ENCODE data around the gene STXBP1.
"Not testable (repeated sequence)": the region's sequence is repeated elsewhere in the genome, so short reads cannot be mapped to it uniquely, and the experiment has no call there.

Gene STXBP1

GRCh38 chr9:127575875-127576778, 36.0 kb upstream of the STXBP1 start:
- Histone ChIP-seq H3K27ac (no peak overlapping the region), H3K9me3 (ENCODE audit: severe bottlenecking) (no peaks in the 10 kb centered on the region), H3K27me3 (ENCODE audit: insufficient read depth, low read depth, severe bottlenecking) (no peaks in the 10 kb centered on the region), H3K4me3 (ENCODE audit: low read depth, low read length) (no peak overlapping the region), H3K36me3 (no peaks in the 10 kb centered on the region)
- no peak for DNase-seq
- TF ChIP-seq CTCF (IDR thresholded peaks at IDR 0.05; ENCODE audit: low read depth, low read length): no peak

GRCh38 chr9:127577194-127577593, 34.9 kb upstream of the STXBP1 start:
- not testable (repeated sequence) for H3K27ac ChIP-seq; H3K4me3 ChIP-seq (ENCODE audit: low read depth, low read length); H3K27me3 ChIP-seq (ENCODE audit: insufficient read depth, low read depth, severe bottlenecking); H3K36me3 ChIP-seq; DNase-seq; H3K9me3 ChIP-seq (ENCODE audit: severe bottlenecking)

- no peaks in the 10 kb centered on the region for H3K27me3 ChIP-seq (ENCODE audit: insufficient read depth, low read depth, severe bottlenecking)
- peak overlapping the region; percentile 92 for H3K27ac ChIP-seq
- H3K4me3 ChIP-seq (ENCODE audit: low read depth, low read length): peak overlapping the region; percentile 34
- no peaks in the 10 kb centered on the region for H3K9me3 ChIP-seq (ENCODE audit: severe bottlenecking)
- no peaks in the 10 kb centered on the region for H3K36me3 ChIP-seq
- no peak for DNase-seq
- no peak for TF ChIP-seq CTCF (IDR thresholded peaks at IDR 0.05; ENCODE audit: low read depth, low read length)
Measured at GRCh38 chr9:127578627-127578951, 33.5 kb upstream of the STXBP1 start.

GRCh38 chr9:127578952-127579853, 32.9 kb upstream of the STXBP1 start:
- peak; percentile 96 for DNase-seq
- peak overlapping the region; percentile 92 for H3K27ac ChIP-seq

GRCh38 chr9:127580366-127580765, 31.7 kb upstream of the STXBP1 start:
- H3K27ac ChIP-seq: no peak overlapping the region
- TF ChIP-seq CTCF (IDR thresholded peaks at IDR 0.05; ENCODE audit: low read depth, low read length): no peak
- no peaks in the 10 kb centered on the region for H3K36me3 ChIP-seq
- DNase-seq: no peak
- no peaks in the 10 kb centered on the region for H3K9me3 ChIP-seq (ENCODE audit: severe bottlenecking)
- no peaks in the 10 kb centered on the region for H3K27me3 ChIP-seq (ENCODE audit: insufficient read depth, low read depth, severe bottlenecking)
- no peak overlapping the region for H3K4me3 ChIP-seq (ENCODE audit: low read depth, low read length)

More at GRCh38 chr9:127578952-127579853, 32.9 kb upstream of the STXBP1 start:
- Histone ChIP-seq H3K27me3 (ENCODE audit: insufficient read depth, low read depth, severe bottlenecking) (no peaks in the 10 kb centered on the region), H3K36me3 (no peaks in the 10 kb centered on the region), H3K4me3 (ENCODE audit: low read depth, low read length) (peak overlapping the region; percentile 34), H3K9me3 (ENCODE audit: severe bottlenecking) (no peaks in the 10 kb centered on the region)
- TF ChIP-seq CTCF (IDR thresholded peaks at IDR 0.05; ENCODE audit: low read depth, low read length): peak; percentile 57

- Histone ChIP-seq H3K27ac (no peak overlapping the region), H3K36me3 (no peaks in the 10 kb centered on the region), H3K4me3 (ENCODE audit: low read depth, low read length) (no peak overlapping the region), H3K27me3 (ENCODE audit: insufficient read depth, low read depth, severe bottlenecking) (no peaks in the 10 kb centered on the region), H3K9me3 (ENCODE audit: severe bottlenecking) (no peaks in the 10 kb centered on the region)
- no peak for TF ChIP-seq CTCF (IDR thresholded peaks at IDR 0.05; ENCODE audit: low read depth, low read length)
- DNase-seq: no peak
Measured at GRCh38 chr9:127580879-127581475, 31.1 kb upstream of the STXBP1 start.

- H3K36me3 ChIP-seq; H3K27me3 ChIP-seq (ENCODE audit: insufficient read depth, low read depth, severe bottlenecking); H3K27ac ChIP-seq; H3K9me3 ChIP-seq (ENCODE audit: severe bottlenecking); DNase-seq; H3K4me3 ChIP-seq (ENCODE audit: low read depth, low read length): not testable (repeated sequence)
Measured at GRCh38 chr9:127584474-127584805, 27.6 kb upstream of the STXBP1 start.

Measured in WERI-Rb-1 (cell line).